Erythroblast (primary cell): Measurements from ENCODE around the gene IL22RA2.

ENCODE experiments used
- GATA1 ChIP-seq: IDR thresholded peaks from 2 replicates; pipeline ENCODE4 v1.6.1; 2011; ENCODE audit warnings: low read depth, mild to moderate bottlenecking, control low read depth, low read length, moderate library complexity
- POLR2A ChIP-seq: IDR thresholded peaks from 2 replicates; pipeline ENCODE4 v1.6.1; 2011; ENCODE audit warnings: mild to moderate bottlenecking, low read length

DNA sequence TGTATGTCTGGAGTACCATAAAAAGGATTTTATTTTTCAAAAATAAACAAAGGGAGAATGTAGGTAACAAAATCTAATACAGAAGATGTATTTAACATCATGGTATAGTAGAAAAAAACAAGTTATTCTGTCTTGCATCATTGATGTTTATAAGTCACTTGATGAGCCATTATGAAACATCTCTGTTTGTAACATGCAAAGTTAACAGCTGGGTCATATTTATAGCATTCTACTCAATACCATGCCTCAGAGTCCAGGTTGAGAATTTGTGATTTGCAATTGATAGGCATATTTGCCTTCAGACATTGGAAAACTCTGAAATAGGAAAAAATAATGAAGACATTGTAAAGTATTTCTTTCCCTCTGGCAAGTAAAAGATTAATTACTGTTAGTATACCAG, 76.4 kb downstream of the IL22RA2 start:
- no peak for TF ChIP-seq POLR2A
- no peak for TF ChIP-seq GATA1
